Erythroblast (primary cell): Measurements from ENCODE around the gene ATP6V1G2.

Experiments used
- GATA1 ChIP-seq: IDR thresholded peaks from 2 replicates; pipeline ENCODE4 v1.6.1; 2011; ENCODE audit warnings: low read depth, mild to moderate bottlenecking, control low read depth, low read length, moderate library complexity
- POLR2A ChIP-seq: IDR thresholded peaks from 2 replicates; pipeline ENCODE4 v1.6.1; 2011; ENCODE audit warnings: mild to moderate bottlenecking, low read length

DNA sequence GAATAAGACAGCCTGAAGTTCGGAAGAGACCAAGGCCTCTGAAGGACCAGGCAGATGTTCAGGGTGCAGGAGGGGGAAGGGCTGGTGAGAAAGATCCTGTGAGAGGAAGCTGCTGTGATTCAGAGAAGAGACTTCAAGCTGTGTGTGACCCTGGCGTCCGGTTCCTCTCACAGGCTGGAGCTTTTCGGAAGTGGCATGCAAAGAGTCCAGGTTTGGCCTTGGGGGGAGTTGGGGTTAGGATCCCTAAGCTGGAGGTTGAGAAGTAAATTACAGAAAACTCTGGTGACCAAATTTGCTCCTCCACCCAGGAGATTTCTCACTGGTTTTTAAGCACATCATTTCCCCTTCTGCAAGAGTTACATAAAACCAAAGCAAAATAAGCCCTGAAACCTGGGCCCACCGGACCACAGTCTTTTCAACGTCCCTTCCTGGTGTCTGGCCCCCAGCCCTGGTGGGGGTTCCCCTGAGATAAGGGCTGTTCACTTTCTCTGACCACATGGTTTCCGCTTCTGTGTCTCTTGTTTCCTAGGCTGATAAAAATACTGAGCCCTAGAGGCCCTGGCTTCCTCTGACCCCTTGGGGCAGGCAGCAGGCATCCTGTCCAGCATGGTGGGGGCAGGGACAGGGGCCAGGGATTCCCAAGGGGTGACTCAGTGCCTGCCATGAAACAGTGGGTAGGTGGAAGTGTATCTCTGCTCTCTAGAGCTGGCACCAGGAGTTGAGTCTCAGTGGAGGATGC is 13.7 kb upstream of the ATP6V1G2 start:
- no peak for TF ChIP-seq POLR2A
- TF ChIP-seq GATA1, result no peak
